Colonic mucosa (tissue), 4 donors: Measurements from ENCODE around the gene KCNT2. TPM values are rescaled to one million over a fixed set of nuclear protein-coding genes. Genes with fewer than 3 reads are reported as not detected.

Experiments used
- DNase-seq: peaks from one replicate; pipeline ENCODE4 v3.0.0-alpha.2; 2020
- H3K27ac ChIP-seq: fragments of 200-600 bp; one replicate; pipeline ENCODE4 v1.8.0; 2021
- H3K27me3 ChIP-seq: fragments of 200-600 bp; one replicate; pipeline ENCODE4 v1.8.0; 2021
- H3K36me3 ChIP-seq: fragments of 200-600 bp; one replicate; pipeline ENCODE4 v1.8.0; 2021
- H3K4me1 ChIP-seq: fragments of 200-600 bp; one replicate; pipeline ENCODE4 v1.8.0; 2021; ENCODE audit warnings: mild to moderate bottlenecking
- H3K4me3 ChIP-seq: fragments of 200-600 bp; one replicate; pipeline ENCODE4 v1.8.0; 2021
- H3K9ac ChIP-seq, 2 donors: one replicate each; pipeline ENCODE4 v1.7.0; 2013; ENCODE audit warnings: control low read depth in 2 of 2, low read depth in 2 of 2, low read length in 2 of 2
- H3K9me3 ChIP-seq: fragments of 200-600 bp; one replicate; pipeline ENCODE4 v1.8.0; 2021
- CTCF ChIP-seq: fragments of 200-600 bp; IDR thresholded peaks from one replicate; pipeline ENCODE4 v1.8.0; 2022; ENCODE audit warnings: antibody characterized with exemption, mild to moderate bottlenecking
- intact Hi-C: fragments of 100-400 bp; cut with DNase I; formaldehyde crosslinking; loops from one replicate; pipeline ENCODE4 v1.14.1; 2022
- total RNA-seq, 2 donors: library from RNA; stranded (reverse); fragmentation: NEBNext Ultra II Directional in 1 of 2; extraction: Animal tissue kit (Norgen Biotek cat#: 25700) in 1 of 2; gene quantifications; one replicate each; pipeline ENCODE4 v1.2.1, GENCODE V29; 2021
- donor health status: healthy.
- donor health status: DM: no; HTN: no; CAD: no.
- donor health status: DM: no; HTN: no; CAD: no.

Gene KCNT2
- total RNA-seq, 2 donors from 2014 or later, result 0.56 to 0.82 TPM

DNA sequence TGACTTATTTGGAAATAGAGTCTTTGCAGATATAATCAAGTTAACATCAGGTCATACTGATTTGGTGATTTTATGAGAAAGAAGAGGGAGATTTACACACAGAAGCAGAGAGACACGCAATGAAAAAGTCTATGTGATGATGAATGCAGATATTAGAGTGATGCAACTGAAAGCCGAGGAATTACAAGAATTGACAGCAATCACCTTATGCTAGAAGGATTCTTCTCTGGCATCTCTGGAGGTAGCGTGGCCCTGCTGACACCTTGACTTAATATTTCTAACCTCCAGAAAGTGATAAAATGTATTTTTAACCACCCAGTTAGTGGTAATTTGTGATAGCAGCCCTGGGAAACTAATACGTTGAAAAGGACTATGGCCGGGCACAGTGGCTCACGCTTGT lies 29.4 kb upstream of the KCNT2 start:
- no peak for DNase-seq
- H3K27me3 ChIP-seq, result no peaks in the 10 kb centered on the region
- no peaks in the 10 kb centered on the region for H3K4me1 ChIP-seq
- H3K4me3 ChIP-seq, result no peak overlapping the region
- H3K9me3 ChIP-seq, result no peaks in the 10 kb centered on the region
- H3K27ac ChIP-seq, result no peak overlapping the region
- no peak overlapping the region for H3K9ac ChIP-seq
- H3K36me3 ChIP-seq, result no peaks in the 10 kb centered on the region
- TF ChIP-seq CTCF, result no peak
- intact Hi-C loops, result no loop called here

DNA sequence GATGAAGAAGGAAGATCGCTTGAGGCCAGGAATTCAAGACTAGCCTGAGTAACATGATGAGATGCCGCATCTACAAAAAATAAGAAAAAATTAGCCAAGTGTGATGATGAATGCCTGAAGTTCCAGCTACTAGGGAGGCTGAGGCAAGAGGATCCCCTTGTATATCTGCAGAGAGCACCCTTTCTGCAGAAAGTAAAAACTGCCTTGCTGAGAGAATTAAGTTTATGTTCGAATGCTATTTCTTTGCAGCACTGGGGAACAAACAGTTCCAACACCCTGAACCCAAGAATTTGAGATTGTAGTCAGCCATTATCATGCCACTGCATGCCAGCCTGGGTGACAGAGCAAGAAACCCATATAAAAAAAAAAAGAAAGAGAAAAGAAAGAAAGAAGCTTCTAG lies 20.6 kb upstream of the KCNT2 start:
- H3K9me3 ChIP-seq, result no peaks in the 10 kb centered on the region
- no peaks in the 10 kb centered on the region for H3K36me3 ChIP-seq
- TF ChIP-seq CTCF, result no peak
- no peak overlapping the region for H3K9ac ChIP-seq
- no peak overlapping the region for H3K4me3 ChIP-seq
- no peak overlapping the region for H3K27ac ChIP-seq
- no peaks in the 10 kb centered on the region for H3K27me3 ChIP-seq
- intact Hi-C loops, result no loop called here
- no peak for DNase-seq
- H3K4me1 ChIP-seq, result no peaks in the 10 kb centered on the region

DNA sequence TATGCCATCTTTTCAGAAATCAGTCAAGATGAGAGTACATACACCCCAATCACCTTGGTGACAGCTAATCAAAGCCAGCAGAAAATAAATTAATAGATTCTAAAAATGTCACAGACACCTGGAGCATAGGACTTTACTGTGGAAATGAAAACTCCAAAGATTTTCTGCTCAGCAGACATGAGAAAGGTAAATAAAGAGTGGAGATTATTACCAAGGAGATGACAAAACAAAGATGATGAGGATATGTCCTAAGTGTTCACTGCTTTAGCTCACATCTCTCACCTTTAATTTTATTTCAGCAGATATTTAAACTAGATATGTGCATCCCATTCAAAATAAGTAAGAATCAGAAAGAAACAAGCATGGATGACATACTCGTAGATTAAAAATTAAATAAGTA lies 14.8 kb upstream of the KCNT2 start:
- no peak overlapping the region for H3K4me3 ChIP-seq
- H3K27me3 ChIP-seq, result no peaks in the 10 kb centered on the region
- H3K4me1 ChIP-seq, result no peaks in the 10 kb centered on the region
- H3K9me3 ChIP-seq, result no peaks in the 10 kb centered on the region
- H3K27ac ChIP-seq, result no peak overlapping the region
- TF ChIP-seq CTCF, result no peak
- no peak overlapping the region for H3K9ac ChIP-seq
- DNase-seq, result no peak
- no peaks in the 10 kb centered on the region for H3K36me3 ChIP-seq
- intact Hi-C loops, result no loop called here

DNA sequence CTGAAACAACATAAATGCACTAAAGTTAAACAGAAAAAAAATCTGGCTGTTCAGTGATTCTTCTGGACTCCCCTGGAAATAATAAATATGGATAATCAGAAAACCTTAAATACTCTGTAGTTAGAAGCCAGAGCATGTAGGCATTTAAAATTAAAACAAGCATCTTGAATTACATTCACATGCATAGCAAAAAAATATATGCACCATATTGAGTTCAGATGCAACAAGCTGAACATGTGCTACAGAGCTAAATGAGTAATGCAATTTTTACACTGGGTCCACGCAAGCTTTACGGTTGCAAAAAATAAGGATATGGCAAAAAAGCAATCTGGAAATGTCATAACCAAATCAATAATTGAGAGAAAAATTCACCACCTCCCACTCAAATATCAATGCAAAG lies 11.5 kb upstream of the KCNT2 start:
- no peak for TF ChIP-seq CTCF
- Histone ChIP-seq H3K9me3 (no peaks in the 10 kb centered on the region), H3K9ac (no peak overlapping the region), H3K36me3 (no peaks in the 10 kb centered on the region), H3K27me3 (no peaks in the 10 kb centered on the region), H3K4me1 (no peaks in the 10 kb centered on the region), H3K4me3 (no peak overlapping the region), H3K27ac (no peak overlapping the region)
- intact Hi-C loops, result no loop called here
- DNase-seq, result no peak

- no peaks in the 10 kb centered on the region for H3K4me1 ChIP-seq
These were observed 3.6 kb upstream of the KCNT2 start for GRCh38 chr1:196611873-196612272.

More at GRCh38 chr1:196611873-196612272, 3.6 kb upstream of the KCNT2 start:
- intact Hi-C loops, result no loop called here
- DNase-seq, result no peak
- no peak overlapping the region for H3K4me3 ChIP-seq
- TF ChIP-seq CTCF, result no peak
- H3K27ac ChIP-seq, result no peak overlapping the region
- no peaks in the 10 kb centered on the region for H3K36me3 ChIP-seq
- no peaks in the 10 kb centered on the region for H3K9me3 ChIP-seq
- no peaks in the 10 kb centered on the region for H3K27me3 ChIP-seq
- H3K9ac ChIP-seq, result no peak overlapping the region
